ENCODE results near the gene CCDC158.
"Not testable (repeated sequence)": the region's sequence is repeated elsewhere in the genome, so short reads cannot be mapped to it uniquely, and the experiment has no call there.

The CCDC158 gene
- total RNA-seq: 0 reads per million in 3 donors

DNA sequence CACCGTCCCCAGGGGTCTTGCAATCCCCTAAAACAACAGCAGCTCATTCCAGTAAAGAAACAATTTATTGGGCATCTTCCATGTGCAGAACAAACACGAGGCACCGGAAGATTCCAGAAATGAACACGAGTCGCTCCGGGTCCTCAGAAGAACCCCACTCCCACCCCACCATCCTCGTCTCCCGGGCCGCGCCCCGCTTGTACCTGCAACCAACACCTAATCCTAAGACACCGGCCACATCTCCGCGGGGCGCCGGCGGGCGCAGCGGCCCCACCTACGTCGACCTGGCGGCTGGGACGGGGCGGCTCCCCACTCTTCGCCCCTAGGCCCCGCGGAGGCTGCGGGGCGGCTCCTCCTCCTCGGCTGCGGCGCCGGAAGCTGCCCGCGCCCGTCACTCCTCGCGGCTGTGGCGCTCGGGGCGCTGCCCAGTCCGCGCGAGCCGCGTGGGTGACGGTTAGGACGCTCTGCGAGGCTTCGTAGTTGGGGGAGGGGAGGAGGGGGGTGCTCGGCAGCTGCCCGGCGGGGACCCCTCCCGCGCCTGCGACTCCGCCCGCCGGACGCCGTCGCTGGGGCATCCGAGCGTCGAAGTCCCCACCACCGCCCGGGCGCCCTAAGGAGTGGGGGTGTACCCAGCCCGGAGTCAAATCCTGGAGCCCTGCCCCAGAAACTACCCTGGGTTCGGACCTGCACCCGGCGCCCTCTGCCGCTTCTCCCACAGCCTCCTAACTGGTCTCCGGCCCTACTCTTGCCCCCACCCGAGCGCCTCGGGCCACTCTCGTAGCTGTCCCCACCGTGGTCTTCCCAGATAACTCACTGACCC lies at the start of gene CCDC158:
TSS of gene CCDC158 (minus strand) at position 380 of the 820 bp plus-strand sequence. CDS start 17,934 bp downstream, outside the sequence.
- Histone ChIP-seq H3K36me3 (ENCODE audit: control insufficient read depth, insufficient read depth, low read length) (no peaks in the 10 kb centered on the region), H3K27me3 (replicated peaks; ENCODE audit: control insufficient read depth, insufficient read depth, low read length, poor library complexity, severe bottlenecking) (peaks cover 8% of the 10 kb centered on the region), H3K9me3 (ENCODE audit: control insufficient read depth, low read length) (no peaks in the 10 kb centered on the region), H3K4me1 (ENCODE audit: control insufficient read depth, insufficient read depth, low read length, poor library complexity, severe bottlenecking) (peaks cover 3% of the 10 kb centered on the region), H3K27ac (ENCODE audit: insufficient read depth, low read length, poor library complexity, severe bottlenecking) (no peak within 1 kb of the TSS), H3K4me3 (ENCODE audit: insufficient read depth, low read depth, low read length, poor library complexity, severe bottlenecking) (peak within 1 kb of the TSS; percentile 48)
- no peak for DNase-seq

DNA sequence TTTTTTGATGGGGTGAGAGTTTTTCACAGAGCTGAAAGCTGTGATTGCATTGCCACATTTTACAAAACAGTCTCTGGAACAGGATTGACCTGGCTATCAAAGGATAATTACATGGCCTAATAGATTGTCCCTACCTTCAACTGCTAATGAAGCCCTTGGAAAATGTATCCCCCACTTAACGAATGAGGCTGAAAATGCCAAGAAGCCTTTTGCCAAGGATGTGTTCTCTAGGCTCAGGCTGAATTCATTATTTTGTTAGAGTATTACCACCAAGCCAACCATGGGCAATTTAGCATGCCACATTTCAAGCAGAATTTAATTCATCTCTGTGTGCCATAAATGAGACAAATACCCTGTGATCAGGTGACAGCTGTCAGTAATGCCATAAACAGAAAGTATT lies 49.6 kb upstream of the CCDC158 start:
- Histone ChIP-seq H3K36me3 (ENCODE audit: control insufficient read depth, insufficient read depth, low read length) (no peaks in the 10 kb centered on the region), H3K27ac (ENCODE audit: insufficient read depth, low read length, poor library complexity, severe bottlenecking) (no peak overlapping the region), H3K9me3 (ENCODE audit: control insufficient read depth, low read length) (no peaks in the 10 kb centered on the region), H3K27me3 (replicated peaks; ENCODE audit: control insufficient read depth, insufficient read depth, low read length, poor library complexity, severe bottlenecking) (peaks cover 2% of the 10 kb centered on the region), H3K4me1 (ENCODE audit: control insufficient read depth, insufficient read depth, low read length, poor library complexity, severe bottlenecking) (no peaks in the 10 kb centered on the region), H3K4me3 (ENCODE audit: insufficient read depth, low read depth, low read length, poor library complexity, severe bottlenecking) (no peak overlapping the region)
- DNase-seq: no peak

DNA sequence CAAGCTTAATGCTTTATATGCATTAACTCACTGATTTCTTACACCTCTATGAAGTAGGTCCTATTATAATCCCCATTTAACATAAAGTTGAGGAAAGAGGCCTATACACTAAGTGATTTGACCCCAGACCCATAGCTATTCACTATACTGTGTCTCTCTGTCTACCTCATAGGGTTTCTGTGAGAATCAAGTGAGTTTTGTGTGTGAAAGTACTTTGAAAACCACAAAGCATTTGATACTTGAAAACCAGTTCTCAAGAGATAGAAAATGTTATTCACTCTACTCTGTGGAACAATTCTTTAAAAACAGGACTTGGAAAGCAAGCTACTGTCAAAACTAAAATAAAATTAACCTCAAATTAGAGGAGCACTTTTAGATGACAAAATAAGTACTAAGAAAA lies 49.1 kb upstream of the CCDC158 start:
- no peaks in the 10 kb centered on the region for H3K4me1 ChIP-seq (ENCODE audit: control insufficient read depth, insufficient read depth, low read length, poor library complexity, severe bottlenecking)
- no peaks in the 10 kb centered on the region for H3K36me3 ChIP-seq (ENCODE audit: control insufficient read depth, insufficient read depth, low read length)
- H3K4me3 ChIP-seq (ENCODE audit: insufficient read depth, low read depth, low read length, poor library complexity, severe bottlenecking): no peak overlapping the region
- DNase-seq: no peak
- H3K27ac ChIP-seq (ENCODE audit: insufficient read depth, low read length, poor library complexity, severe bottlenecking): no peak overlapping the region
- H3K9me3 ChIP-seq (ENCODE audit: control insufficient read depth, low read length): no peaks in the 10 kb centered on the region
- no peaks in the 10 kb centered on the region for H3K27me3 ChIP-seq (replicated peaks; ENCODE audit: control insufficient read depth, insufficient read depth, low read length, poor library complexity, severe bottlenecking)

DNA sequence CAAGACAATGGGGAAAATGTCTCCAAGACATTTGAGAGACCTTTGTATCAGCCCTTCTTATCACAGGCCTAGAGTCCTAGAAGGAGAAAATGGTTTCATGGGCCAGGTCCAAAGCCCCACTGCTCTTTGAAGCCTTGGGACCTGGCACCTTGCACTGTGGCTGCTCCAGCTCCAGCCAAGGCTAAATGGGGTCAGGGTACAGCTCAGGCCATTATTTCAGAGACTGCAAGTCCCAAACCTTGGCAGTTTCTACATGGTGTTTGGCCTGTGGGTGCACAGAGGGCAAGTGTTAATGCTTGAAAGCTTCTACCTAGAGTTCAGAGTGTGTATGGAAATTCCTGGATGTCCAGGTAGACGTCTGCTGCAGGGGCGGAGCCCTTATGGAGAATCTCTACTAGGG lies 42.6 kb upstream of the CCDC158 start:
- Histone ChIP-seq H3K9me3 (ENCODE audit: control insufficient read depth, low read length) (no peaks in the 10 kb centered on the region), H3K4me3 (ENCODE audit: insufficient read depth, low read depth, low read length, poor library complexity, severe bottlenecking) (no peak overlapping the region), H3K27ac (ENCODE audit: insufficient read depth, low read length, poor library complexity, severe bottlenecking) (no peak overlapping the region), H3K36me3 (ENCODE audit: control insufficient read depth, insufficient read depth, low read length) (no peaks in the 10 kb centered on the region), H3K27me3 (replicated peaks; ENCODE audit: control insufficient read depth, insufficient read depth, low read length, poor library complexity, severe bottlenecking) (no peaks in the 10 kb centered on the region), H3K4me1 (ENCODE audit: control insufficient read depth, insufficient read depth, low read length, poor library complexity, severe bottlenecking) (no peaks in the 10 kb centered on the region)
- no peak for DNase-seq

DNA sequence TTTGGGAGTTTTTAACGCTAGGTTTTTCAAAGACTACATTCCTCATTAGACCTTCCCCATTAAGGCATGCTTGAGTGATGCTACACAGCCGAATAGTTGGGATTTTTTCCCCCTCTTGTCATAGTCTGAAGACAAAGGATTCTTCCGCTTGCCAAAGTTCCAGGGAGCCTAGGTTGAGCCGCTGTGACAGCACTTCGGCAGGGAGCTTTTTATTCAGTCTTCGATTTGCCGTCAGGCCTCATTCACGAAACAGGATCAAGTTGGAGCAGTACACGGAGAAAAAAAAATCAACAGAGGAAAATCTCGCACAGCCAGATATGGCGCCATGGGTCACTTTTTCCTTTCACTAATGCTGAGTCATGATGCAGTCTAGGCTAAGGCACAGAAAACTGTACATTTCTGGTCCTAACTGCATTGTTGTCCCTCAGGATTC lies 38.4 kb upstream of the CCDC158 start:
- H3K27ac ChIP-seq (ENCODE audit: insufficient read depth, low read length, poor library complexity, severe bottlenecking): no peak overlapping the region
- no peak for DNase-seq
- H3K36me3 ChIP-seq (ENCODE audit: control insufficient read depth, insufficient read depth, low read length): no peaks in the 10 kb centered on the region
- H3K27me3 ChIP-seq (replicated peaks; ENCODE audit: control insufficient read depth, insufficient read depth, low read length, poor library complexity, severe bottlenecking): no peaks in the 10 kb centered on the region
- H3K4me3 ChIP-seq (ENCODE audit: insufficient read depth, low read depth, low read length, poor library complexity, severe bottlenecking): no peak overlapping the region
- no peaks in the 10 kb centered on the region for H3K9me3 ChIP-seq (ENCODE audit: control insufficient read depth, low read length)
- no peaks in the 10 kb centered on the region for H3K4me1 ChIP-seq (ENCODE audit: control insufficient read depth, insufficient read depth, low read length, poor library complexity, severe bottlenecking)

DNA sequence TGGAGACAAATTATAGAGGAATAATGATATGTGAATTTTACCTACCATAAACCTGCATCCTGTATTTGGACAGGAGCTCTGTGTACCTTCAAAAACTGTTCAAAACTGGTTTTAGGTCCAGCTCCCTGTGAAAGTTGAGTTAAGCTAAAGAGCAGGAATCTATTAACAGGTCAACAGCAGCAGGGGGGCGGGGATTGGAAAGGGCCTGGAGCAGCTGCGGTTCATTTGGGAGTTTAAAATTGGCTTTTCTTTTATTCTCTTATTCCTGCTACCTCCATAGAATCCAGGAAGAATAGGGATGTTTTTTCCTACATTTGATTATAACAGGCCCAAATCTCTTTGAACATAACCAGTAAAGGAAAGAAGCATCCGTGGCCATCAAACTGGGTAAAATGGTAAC lies 37.9 kb upstream of the CCDC158 start:
- DNase-seq: no peak
- Histone ChIP-seq H3K27me3 (replicated peaks; ENCODE audit: control insufficient read depth, insufficient read depth, low read length, poor library complexity, severe bottlenecking) (no peaks in the 10 kb centered on the region), H3K27ac (ENCODE audit: insufficient read depth, low read length, poor library complexity, severe bottlenecking) (no peak overlapping the region), H3K36me3 (ENCODE audit: control insufficient read depth, insufficient read depth, low read length) (no peaks in the 10 kb centered on the region), H3K9me3 (ENCODE audit: control insufficient read depth, low read length) (no peaks in the 10 kb centered on the region), H3K4me1 (ENCODE audit: control insufficient read depth, insufficient read depth, low read length, poor library complexity, severe bottlenecking) (no peaks in the 10 kb centered on the region), H3K4me3 (ENCODE audit: insufficient read depth, low read depth, low read length, poor library complexity, severe bottlenecking) (no peak overlapping the region)

DNA sequence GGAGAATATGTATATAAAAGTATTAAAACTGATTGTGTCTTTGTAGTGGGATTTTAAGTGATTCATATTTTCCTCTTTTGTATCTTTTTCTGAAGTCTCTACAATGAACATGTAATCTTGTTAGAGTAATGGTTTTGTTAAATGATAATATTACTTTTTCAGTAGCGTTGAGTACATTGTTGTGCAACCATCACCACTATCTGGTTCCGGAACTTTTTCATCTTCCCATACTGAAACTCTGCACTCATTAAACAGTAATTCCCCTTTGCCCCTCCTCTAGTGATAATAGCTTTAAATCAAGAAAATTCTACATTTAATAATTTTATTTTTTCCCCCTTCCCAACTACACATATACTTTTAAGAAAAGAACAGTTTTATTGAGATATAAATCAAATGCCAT lies 37.4 kb upstream of the CCDC158 start:
- Histone ChIP-seq H3K4me3 (ENCODE audit: insufficient read depth, low read depth, low read length, poor library complexity, severe bottlenecking) (no peak overlapping the region), H3K9me3 (ENCODE audit: control insufficient read depth, low read length) (no peaks in the 10 kb centered on the region), H3K27me3 (replicated peaks; ENCODE audit: control insufficient read depth, insufficient read depth, low read length, poor library complexity, severe bottlenecking) (no peaks in the 10 kb centered on the region), H3K4me1 (ENCODE audit: control insufficient read depth, insufficient read depth, low read length, poor library complexity, severe bottlenecking) (no peaks in the 10 kb centered on the region), H3K36me3 (ENCODE audit: control insufficient read depth, insufficient read depth, low read length) (no peaks in the 10 kb centered on the region), H3K27ac (ENCODE audit: insufficient read depth, low read length, poor library complexity, severe bottlenecking) (no peak overlapping the region)
- no peak for DNase-seq

DNA sequence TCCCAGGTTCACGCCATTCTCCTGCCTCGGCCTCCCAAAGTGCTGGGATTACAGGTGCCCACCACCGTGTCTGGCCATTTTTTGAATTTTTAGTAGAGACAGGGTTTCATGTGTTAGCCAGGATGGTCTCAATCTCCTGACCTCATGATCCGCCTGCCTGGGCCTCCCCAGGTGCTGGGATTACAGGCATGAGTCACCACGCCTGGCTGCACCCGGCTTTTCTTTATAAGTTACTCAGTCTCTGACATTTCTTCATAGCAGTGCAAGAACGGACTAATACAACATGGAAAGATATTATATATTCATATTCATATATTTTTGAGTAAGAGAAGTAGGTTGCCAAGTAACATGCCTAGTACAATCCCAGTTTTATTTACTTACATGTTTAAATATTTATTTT lies 36.9 kb upstream of the CCDC158 start:
- Histone ChIP-seq H3K4me3 (ENCODE audit: insufficient read depth, low read depth, low read length, poor library complexity, severe bottlenecking) (no peak overlapping the region), H3K4me1 (ENCODE audit: control insufficient read depth, insufficient read depth, low read length, poor library complexity, severe bottlenecking) (no peaks in the 10 kb centered on the region), H3K27me3 (replicated peaks; ENCODE audit: control insufficient read depth, insufficient read depth, low read length, poor library complexity, severe bottlenecking) (no peaks in the 10 kb centered on the region), H3K9me3 (ENCODE audit: control insufficient read depth, low read length) (no peaks in the 10 kb centered on the region), H3K27ac (ENCODE audit: insufficient read depth, low read length, poor library complexity, severe bottlenecking) (no peak overlapping the region), H3K36me3 (ENCODE audit: control insufficient read depth, insufficient read depth, low read length) (no peaks in the 10 kb centered on the region)
- no peak for DNase-seq

DNA sequence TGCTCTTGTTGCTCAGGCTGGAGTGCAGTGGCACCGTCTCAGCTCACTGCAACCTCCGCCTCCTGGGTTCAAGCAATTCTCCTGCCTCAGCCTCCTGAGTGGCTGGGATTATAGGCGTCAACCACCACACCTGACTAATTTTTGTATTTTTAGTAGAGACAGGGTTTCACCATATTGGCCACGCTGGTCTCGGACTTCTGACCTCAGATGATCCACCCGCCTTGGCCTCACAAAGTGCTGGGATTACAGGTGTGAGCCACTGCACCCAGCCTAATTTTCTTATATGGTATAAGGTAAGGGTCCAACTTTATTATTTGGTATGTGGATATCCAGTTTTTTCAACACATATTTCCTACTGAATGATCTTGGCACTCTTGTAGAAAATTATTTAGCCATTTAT lies 33.1 kb upstream of the CCDC158 start:
- H3K27ac ChIP-seq (ENCODE audit: insufficient read depth, low read length, poor library complexity, severe bottlenecking); H3K9me3 ChIP-seq (ENCODE audit: control insufficient read depth, low read length); H3K27me3 ChIP-seq (replicated peaks; ENCODE audit: control insufficient read depth, insufficient read depth, low read length, poor library complexity, severe bottlenecking); H3K36me3 ChIP-seq (ENCODE audit: control insufficient read depth, insufficient read depth, low read length); H3K4me1 ChIP-seq (ENCODE audit: control insufficient read depth, insufficient read depth, low read length, poor library complexity, severe bottlenecking); DNase-seq; H3K4me3 ChIP-seq (ENCODE audit: insufficient read depth, low read depth, low read length, poor library complexity, severe bottlenecking): not testable (repeated sequence)

DNA sequence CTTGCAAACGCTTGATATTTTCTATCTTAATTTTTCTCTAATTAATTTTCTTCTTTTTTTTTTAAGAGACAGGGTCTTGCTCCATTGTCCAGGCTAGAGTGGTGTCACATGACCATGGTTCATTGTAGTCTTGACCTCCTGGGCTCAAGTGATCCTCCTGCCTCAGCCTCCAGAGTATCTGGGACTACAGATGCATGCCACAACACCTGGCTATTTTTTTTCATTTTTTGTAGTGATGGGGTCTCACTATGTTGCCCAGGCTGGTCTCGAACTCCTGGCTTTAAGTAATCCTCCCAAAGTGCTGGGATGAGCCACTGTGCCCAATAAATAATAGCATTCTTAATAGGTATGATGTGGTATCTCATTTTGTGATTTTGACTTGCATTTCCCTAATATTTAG lies 32.3 kb upstream of the CCDC158 start:
- Histone ChIP-seq H3K36me3 (ENCODE audit: control insufficient read depth, insufficient read depth, low read length) (no peaks in the 10 kb centered on the region), H3K4me3 (ENCODE audit: insufficient read depth, low read depth, low read length, poor library complexity, severe bottlenecking) (no peak overlapping the region), H3K4me1 (ENCODE audit: control insufficient read depth, insufficient read depth, low read length, poor library complexity, severe bottlenecking) (no peaks in the 10 kb centered on the region), H3K9me3 (ENCODE audit: control insufficient read depth, low read length) (no peaks in the 10 kb centered on the region), H3K27me3 (replicated peaks; ENCODE audit: control insufficient read depth, insufficient read depth, low read length, poor library complexity, severe bottlenecking) (no peaks in the 10 kb centered on the region), H3K27ac (ENCODE audit: insufficient read depth, low read length, poor library complexity, severe bottlenecking) (no peak overlapping the region)
- no peak for DNase-seq
